ENCODE data around the gene GRB14. TPM values are rescaled to one million over a fixed set of nuclear protein-coding genes. Genes with fewer than 3 reads are reported as not detected.

GRB14 gene
- total and polyA plus RNA-seq, 10 of the 15 experiments (the other 5 are each of a cell fraction or from before 2014, with no cell fraction given), result not detected

GRCh38 chr2:164661349-164661748 lies 40.1 kb upstream of the GRB14 start (continued):
- TF ChIP-seq CEBPZ (IDR thresholded peaks at IDR 0.05; ENCODE audit: low read depth, low read length), result no peak
- no peak for TF ChIP-seq MEF2B (IDR thresholded peaks at IDR 0.05; ENCODE audit: partially characterized antibody, poor library complexity, severe bottlenecking)
- no peak for TF ChIP-seq ZNF274 (IDR thresholded peaks at IDR 0.05; ENCODE audit: insufficient read depth, insufficient read length)
- no peak for TF ChIP-seq SPI1 (IDR thresholded peaks at IDR 0.05; ENCODE audit: borderline replicate concordance, insufficient read depth, low read depth, low read length)
- TF ChIP-seq YY1 (IDR thresholded peaks at IDR 0.05; ENCODE audit: low read depth, low read length), result no peak
- no peak for TF ChIP-seq ZBTB40 (IDR thresholded peaks at IDR 0.05; ENCODE audit: borderline replicate concordance)
- no peak for TF ChIP-seq RELB (IDR thresholded peaks at IDR 0.05; ENCODE audit: low read depth)

All from GM12878 (cell line).